Measurements from ENCODE around the gene RPRML.

Gene RPRML

DNA sequence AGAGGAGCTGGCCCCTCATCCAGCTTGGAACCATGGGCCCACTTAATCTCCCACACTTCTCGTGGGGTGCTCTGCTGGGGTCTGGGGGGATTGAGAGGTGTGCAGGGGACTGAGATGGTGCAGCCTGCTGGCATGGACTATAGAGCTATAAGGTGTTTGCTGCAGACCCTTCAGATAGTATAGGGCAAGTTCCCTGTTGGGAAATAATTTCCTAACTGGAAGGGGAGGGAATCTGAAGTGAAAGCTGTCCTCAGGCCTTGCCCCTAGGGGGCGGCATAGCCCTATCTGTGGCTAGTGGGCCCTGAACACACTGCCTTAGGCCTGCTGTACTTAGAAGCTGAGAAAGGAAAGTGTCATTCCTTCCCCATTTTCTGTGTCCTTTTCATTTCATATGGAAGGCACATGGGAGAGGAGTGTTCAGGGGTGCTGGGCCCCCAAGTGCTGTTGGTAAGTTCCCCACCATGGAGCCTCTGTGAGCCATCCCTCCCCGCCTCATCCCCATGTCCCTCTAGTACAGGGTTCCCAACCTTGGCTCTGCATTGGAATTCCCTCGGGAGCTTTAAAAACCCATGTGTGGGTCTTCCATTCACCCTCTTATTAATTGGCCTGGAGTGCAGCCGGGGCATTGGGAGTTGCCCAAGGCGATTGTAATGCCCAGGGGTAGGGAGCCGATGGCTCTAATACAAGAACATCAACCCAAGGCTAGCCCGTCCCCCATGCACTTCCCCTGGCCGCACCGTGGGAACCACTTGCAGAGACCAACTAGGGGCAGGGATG is 36.4 kb downstream of the RPRML start:
- peaks cover 6% of the 10 kb centered on the region for H3K27me3 ChIP-seq (replicated peaks; ENCODE audit: control insufficient read depth, insufficient read depth, low read length)
- peak; percentile 86 for DNase-seq (ENCODE audit: low read depth)
- H3K36me3 ChIP-seq (ENCODE audit: control insufficient read depth, insufficient read depth, low read length, severe bottlenecking), result peaks cover 34% of the 10 kb centered on the region
- H3K4me3 ChIP-seq (ENCODE audit: low read length), result no peak overlapping the region
- H3K4me1 ChIP-seq (ENCODE audit: control insufficient read depth, insufficient read depth, low read length), result peaks cover 22% of the 10 kb centered on the region
- H3K9ac ChIP-seq (ENCODE audit: low read length), result no peak overlapping the region
- no peaks in the 10 kb centered on the region for H3K9me3 ChIP-seq (ENCODE audit: control insufficient read depth, low read length)

DNA sequence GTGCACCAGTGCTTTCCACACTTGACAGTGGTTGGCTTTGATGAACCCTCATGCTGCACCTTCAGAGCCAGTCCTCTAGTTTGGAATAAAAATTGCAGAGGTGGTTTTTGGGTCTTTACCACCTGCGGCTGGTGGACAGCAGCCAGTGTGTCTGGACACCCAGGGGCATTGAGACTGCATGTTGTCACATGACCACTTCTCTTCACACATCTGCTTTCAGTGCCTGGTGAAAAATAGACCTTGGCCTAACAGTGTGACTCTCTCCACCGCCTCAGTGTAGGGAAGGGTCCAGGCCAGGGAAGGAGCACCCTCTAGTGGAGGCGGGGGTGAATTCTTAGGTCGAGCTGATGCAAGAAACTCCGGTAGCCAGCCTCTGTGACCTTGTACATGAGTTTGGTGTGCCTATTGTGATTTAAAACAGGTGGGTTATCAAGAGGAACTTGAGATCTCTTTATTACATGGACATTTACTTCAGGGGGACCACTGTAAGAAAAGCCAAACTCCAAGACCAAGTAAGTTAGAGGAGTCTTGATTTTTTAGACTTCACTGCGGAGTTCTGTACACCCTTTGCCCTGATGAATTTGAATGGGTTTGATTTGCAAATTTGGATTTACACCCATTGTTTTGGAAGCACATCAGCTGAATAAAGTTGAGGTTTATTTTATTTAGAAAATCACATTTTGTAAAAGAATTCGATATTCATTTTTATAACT is 38.2 kb downstream of the RPRML start:
- Histone ChIP-seq H3K4me3 (ENCODE audit: low read length) (no peak overlapping the region), H3K9ac (ENCODE audit: low read length) (no peak overlapping the region), H3K36me3 (ENCODE audit: control insufficient read depth, insufficient read depth, low read length, severe bottlenecking) (peaks cover 52% of the 10 kb centered on the region), H3K4me1 (ENCODE audit: control insufficient read depth, insufficient read depth, low read length) (peaks cover 34% of the 10 kb centered on the region), H3K9me3 (ENCODE audit: control insufficient read depth, low read length) (no peaks in the 10 kb centered on the region), H3K27me3 (replicated peaks; ENCODE audit: control insufficient read depth, insufficient read depth, low read length) (no peaks in the 10 kb centered on the region)
- DNase-seq (ENCODE audit: low read depth), result peak; percentile 89

DNA sequence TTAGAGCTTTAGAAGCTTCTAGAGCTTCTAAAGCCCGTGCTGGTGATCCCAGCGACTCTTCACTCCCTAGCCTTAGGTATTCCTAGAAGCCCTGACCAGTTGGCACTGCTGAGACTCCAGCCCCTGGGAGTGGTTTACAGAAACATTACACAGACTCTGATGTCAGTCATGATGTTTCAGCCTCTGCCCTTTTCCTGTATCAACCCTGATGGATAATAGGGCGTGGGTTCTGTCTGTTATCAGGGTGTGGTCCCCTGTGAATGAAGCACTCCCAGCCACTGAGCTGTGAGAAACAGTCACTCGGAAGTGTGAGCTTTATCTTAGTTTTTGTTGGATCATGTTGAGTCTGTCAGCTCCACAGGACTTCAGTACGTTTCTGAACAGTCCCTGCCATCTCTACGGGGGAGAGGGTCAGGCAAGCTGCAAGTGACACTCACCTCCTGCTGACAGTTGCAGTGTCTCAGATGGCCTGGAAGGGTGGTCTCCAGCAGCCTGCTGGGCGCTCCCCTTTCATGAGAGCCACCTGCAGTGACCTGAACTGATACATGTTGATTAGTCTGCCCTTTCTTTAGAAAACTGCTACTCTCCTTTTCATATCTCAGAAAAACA is 43.3 kb downstream of the RPRML start:
- Histone ChIP-seq H3K4me3 (ENCODE audit: low read length) (no peak overlapping the region), H3K36me3 (ENCODE audit: control insufficient read depth, insufficient read depth, low read length, severe bottlenecking) (peaks cover 100% of the 10 kb centered on the region), H3K9me3 (ENCODE audit: control insufficient read depth, low read length) (no peaks in the 10 kb centered on the region), H3K27me3 (replicated peaks; ENCODE audit: control insufficient read depth, insufficient read depth, low read length) (no peaks in the 10 kb centered on the region), H3K4me1 (ENCODE audit: control insufficient read depth, insufficient read depth, low read length) (peaks cover 17% of the 10 kb centered on the region), H3K9ac (ENCODE audit: low read length) (peak overlapping the region; percentile 30)
- no peak for DNase-seq (ENCODE audit: low read depth)

DNA sequence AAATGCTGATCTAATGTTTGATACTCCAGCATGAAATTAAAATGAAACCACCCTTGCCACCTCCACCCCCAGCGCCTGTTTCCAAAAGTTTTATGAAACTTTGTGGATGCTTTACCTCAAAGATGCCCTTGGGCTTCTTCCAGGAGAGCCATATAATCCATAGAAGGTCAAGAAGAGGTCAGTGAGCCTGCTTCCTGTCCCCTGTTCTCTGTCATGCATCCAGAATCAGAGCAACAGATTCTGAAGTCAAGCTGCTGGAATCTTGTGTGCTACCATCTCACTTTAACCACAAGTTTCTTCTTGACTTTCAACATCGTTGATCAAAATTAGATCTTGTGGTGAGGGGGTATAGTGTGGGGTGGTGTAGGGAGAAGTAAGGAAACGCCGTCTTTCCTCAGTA is 47.5 kb downstream of the RPRML start:
- H3K27me3 ChIP-seq (replicated peaks; ENCODE audit: control insufficient read depth, insufficient read depth, low read length), result no peaks in the 10 kb centered on the region
- no peak overlapping the region for H3K4me3 ChIP-seq (ENCODE audit: low read length)
- peaks cover 19% of the 10 kb centered on the region for H3K4me1 ChIP-seq (ENCODE audit: control insufficient read depth, insufficient read depth, low read length)
- H3K36me3 ChIP-seq (ENCODE audit: control insufficient read depth, insufficient read depth, low read length, severe bottlenecking), result peaks cover 71% of the 10 kb centered on the region
- H3K9me3 ChIP-seq (ENCODE audit: control insufficient read depth, low read length), result no peaks in the 10 kb centered on the region
- H3K9ac ChIP-seq (ENCODE audit: low read length), result no peak overlapping the region
- DNase-seq (ENCODE audit: low read depth), result no peak

DNA sequence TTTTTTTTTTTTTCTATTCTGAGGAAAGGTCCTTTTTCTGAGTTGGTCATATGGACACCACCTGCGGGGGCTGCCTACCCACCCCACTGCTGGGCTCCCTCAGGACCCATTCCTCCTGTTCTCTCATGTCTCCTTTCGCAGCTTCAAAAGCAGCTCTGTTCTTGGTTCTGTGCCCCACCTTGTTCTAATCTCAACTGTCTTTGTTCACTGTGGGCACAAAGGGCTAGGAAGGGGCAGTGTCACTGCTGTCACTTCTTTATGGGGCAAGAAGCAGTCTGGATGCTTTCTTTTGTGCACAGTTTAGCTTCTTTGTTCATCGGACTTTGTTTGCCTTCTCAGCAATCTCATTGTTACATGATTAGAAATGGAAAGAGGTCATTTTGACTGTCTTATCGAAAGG is 49.0 kb downstream of the RPRML start:
- H3K4me1 ChIP-seq (ENCODE audit: control insufficient read depth, insufficient read depth, low read length), result peaks cover 16% of the 10 kb centered on the region
- H3K27me3 ChIP-seq (replicated peaks; ENCODE audit: control insufficient read depth, insufficient read depth, low read length), result no peaks in the 10 kb centered on the region
- H3K9ac ChIP-seq (ENCODE audit: low read length), result no peak overlapping the region
- H3K9me3 ChIP-seq (ENCODE audit: control insufficient read depth, low read length), result no peaks in the 10 kb centered on the region
- H3K36me3 ChIP-seq (ENCODE audit: control insufficient read depth, insufficient read depth, low read length, severe bottlenecking), result peaks cover 56% of the 10 kb centered on the region
- H3K4me3 ChIP-seq (ENCODE audit: low read length), result no peak overlapping the region
- no peak for DNase-seq (ENCODE audit: low read depth)

DNA sequence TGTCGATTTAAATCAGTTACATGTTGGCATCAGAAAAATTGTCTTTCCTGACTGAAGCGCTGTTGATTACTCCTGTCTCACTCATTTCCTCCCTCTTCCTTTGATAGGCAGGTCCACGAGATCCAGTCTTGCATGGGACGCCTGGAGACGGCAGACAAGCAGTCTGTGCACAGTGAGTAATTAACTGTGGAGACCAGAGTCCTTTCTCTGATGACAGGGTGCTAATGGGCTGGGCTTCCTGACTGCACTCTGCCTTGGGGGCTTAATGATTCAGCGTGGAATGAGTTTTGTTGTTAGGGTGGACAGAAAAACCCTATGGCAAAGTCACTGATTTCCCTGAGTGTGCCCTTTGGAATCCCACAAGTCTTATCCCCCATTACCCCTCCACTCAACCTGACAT is 49.6 kb downstream of the RPRML start:
- no peak overlapping the region for H3K9ac ChIP-seq (ENCODE audit: low read length)
- H3K4me3 ChIP-seq (ENCODE audit: low read length), result no peak overlapping the region
- peak; percentile 30 for DNase-seq (ENCODE audit: low read depth)
- peaks cover 23% of the 10 kb centered on the region for H3K4me1 ChIP-seq (ENCODE audit: control insufficient read depth, insufficient read depth, low read length)
- H3K36me3 ChIP-seq (ENCODE audit: control insufficient read depth, insufficient read depth, low read length, severe bottlenecking), result peaks cover 50% of the 10 kb centered on the region
- no peaks in the 10 kb centered on the region for H3K9me3 ChIP-seq (ENCODE audit: control insufficient read depth, low read length)
- no peaks in the 10 kb centered on the region for H3K27me3 ChIP-seq (replicated peaks; ENCODE audit: control insufficient read depth, insufficient read depth, low read length)

DNA sequence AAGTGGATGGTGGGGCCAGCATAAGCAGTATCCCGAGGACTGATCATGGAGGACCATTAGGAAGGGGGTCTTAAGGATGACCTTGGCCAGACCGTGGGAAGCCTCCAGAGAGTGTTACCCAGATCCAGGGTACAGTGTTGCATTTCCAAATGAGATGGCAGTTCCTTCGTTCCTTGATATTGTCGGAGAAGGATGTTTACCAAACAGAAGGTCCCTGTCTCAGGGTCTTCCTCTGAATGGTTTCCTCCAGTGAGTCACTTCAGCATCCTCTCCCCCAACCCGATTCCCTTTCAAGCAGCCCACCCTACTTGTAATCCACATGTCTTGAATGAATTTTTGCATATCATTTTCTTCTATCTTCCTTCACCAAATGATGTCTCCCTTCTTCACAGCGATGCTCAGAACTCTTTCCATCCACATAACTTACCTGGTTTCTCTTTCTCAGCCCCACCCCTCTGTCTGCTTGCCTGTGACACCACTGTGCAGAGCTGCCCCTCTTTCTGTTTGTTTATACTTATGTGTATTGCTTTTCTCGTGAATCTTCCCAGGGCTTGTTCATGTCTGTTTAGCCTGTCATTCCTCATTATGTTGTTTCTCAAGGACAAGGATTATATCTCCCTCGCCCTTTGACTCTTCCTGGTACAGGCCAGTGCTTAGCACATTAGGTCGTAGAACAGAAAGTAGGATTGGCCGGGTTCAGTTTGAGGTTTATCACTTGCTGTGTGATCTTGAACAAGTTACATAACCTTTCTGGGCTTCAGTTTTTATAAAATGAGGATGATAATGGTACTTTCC is 50.4 kb downstream of the RPRML start:
- Histone ChIP-seq H3K27me3 (replicated peaks; ENCODE audit: control insufficient read depth, insufficient read depth, low read length) (no peaks in the 10 kb centered on the region), H3K9ac (ENCODE audit: low read length) (no peak overlapping the region), H3K36me3 (ENCODE audit: control insufficient read depth, insufficient read depth, low read length, severe bottlenecking) (peaks cover 42% of the 10 kb centered on the region), H3K9me3 (ENCODE audit: control insufficient read depth, low read length) (no peaks in the 10 kb centered on the region), H3K4me3 (ENCODE audit: low read length) (no peak overlapping the region), H3K4me1 (ENCODE audit: control insufficient read depth, insufficient read depth, low read length) (peaks cover 29% of the 10 kb centered on the region)
- DNase-seq (ENCODE audit: low read depth), result no peak

All from adipocyte (in vitro differentiated cells).